Gastrocnemius medialis (tissue), 4 donors: ENCODE data around the gene NYAP2. TPM values are rescaled to one million over a fixed set of nuclear protein-coding genes. Genes with fewer than 3 reads are reported as not detected.

Experiments used
- ATAC-seq, 2 donors: fragments of 150-250 bp; one replicate each; pipeline ENCODE4 v1.9.1; 2016
- DNase-seq, 2 donors: peaks; one replicate each; pipeline ENCODE4 v3.0.0-alpha.2; 2019
- H3K27ac ChIP-seq, 4 donors: fragments of 200-600 bp; sonication (generic); 1 replicate in 1 of 4; 2 replicates in 3 of 4; pipeline ENCODE4 v1.5.1; 2016 to 2018; ENCODE audit warnings: mild to moderate bottlenecking in 2 of 4, moderate library complexity in 1 of 4
- H3K27me3 ChIP-seq, 3 donors: fragments of 200-600 bp; sonication (generic) in 2 of 3; 1 replicate in 1 of 3; 2 replicates in 2 of 3; pipeline versions ENCODE4 v1.5.1 to v1.6.0; 2016 to 2019; ENCODE audit warnings: mild to moderate bottlenecking in 1 of 3, moderate library complexity in 1 of 3
- H3K36me3 ChIP-seq, 2 donors: fragments of 200-600 bp; sonication (generic) in 1 of 2; one replicate each; pipeline ENCODE4 v1.5.1; 2017 to 2018
- H3K4me1 ChIP-seq, 2 donors: fragments of 200-600 bp; sonication (generic) in 1 of 2; one replicate each; pipeline ENCODE4 v1.5.1; 2016 to 2017; ENCODE audit warnings: mild to moderate bottlenecking in 2 of 2
- H3K4me3 ChIP-seq, 4 donors: fragments of 200-600 bp; sonication (generic) in 3 of 4; 1 replicate in 1 of 4; 2 replicates in 3 of 4; pipeline ENCODE4 v1.5.1; 2016 to 2019; ENCODE audit warnings: mild to moderate bottlenecking in 2 of 4
- H3K9me3 ChIP-seq, 3 donors: fragments of 200-600 bp; sonication (generic) in 2 of 3; 1 replicate in 1 of 3; 2 replicates in 2 of 3; pipeline ENCODE4 v1.5.1; 2016 to 2019
- POLR2A ChIP-seq, 2 donors: fragments of 450-650 bp; IDR thresholded peaks; one replicate each; pipeline ENCODE4 v1.6.1; 2017; ENCODE audit warnings: antibody characterized with exemption in 2 of 2, mild to moderate bottlenecking in 2 of 2, moderate library complexity in 2 of 2
- in situ Hi-C, 4 donors: fragments of 200-750 bp; cut with MboI; loops; one replicate each; pipeline versions ENCODE4 v1.15.0 to v1.8.0; 2017; ENCODE audit warnings: low sequenced_read_pairs in 4 of 4
- intact Hi-C: fragments of 100-400 bp; cut with DNase I; formaldehyde crosslinking; loops from one replicate; pipeline ENCODE4 v1.15.1; 2023; ENCODE audit warnings: low total_unique reads
- total RNA-seq, 4 donors: library from RNA; depleted of rRNA; stranded (reverse); fragments of >200 nt; gene quantifications; one replicate each; pipeline versions ENCODE4 v1.1.0 to v1.2.3, GENCODE V29; 2016
- TF ChIP-seq, protein P1 (sequence below), 5 experiments: fragments of 450-650 bp in 3 of 5; fragments of 200-600 bp in 2 of 5; sonication (generic) in 2 of 5; IDR thresholded peaks in 4 of 5; conservative IDR thresholded peaks in 1 of 5; 1 replicate in 4 of 5; 2 replicates in 1 of 5; pipeline ENCODE4 v1.5.1; 2016 to 2019; ENCODE audit warnings: antibody characterized with exemption in 5 of 5, mild to moderate bottlenecking in 3 of 5, moderate library complexity in 3 of 5

The NYAP2 gene
- total RNA-seq, 4 donors from 2014 or later: 0.36 to 1.7 (median 1.5) TPM

DNA sequence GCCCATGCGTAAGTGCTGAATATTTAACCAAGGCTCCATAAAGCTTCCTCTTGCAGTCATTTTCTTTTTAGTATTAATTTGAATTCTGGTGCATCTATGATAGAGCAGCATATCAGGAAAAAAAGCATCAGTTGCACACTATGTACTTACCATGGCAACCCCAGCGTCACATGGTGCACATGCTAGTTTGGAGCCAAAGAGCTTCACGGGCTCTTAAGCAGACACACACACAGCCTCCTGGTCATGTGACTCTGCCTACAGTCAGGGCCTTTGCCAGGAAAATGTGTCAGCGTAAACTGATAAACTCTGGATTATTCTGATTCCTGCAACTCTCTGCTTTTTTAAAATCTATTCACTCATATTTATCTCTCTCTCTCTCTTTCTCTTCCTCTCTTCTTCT is 30.2 kb downstream of the NYAP2 start:
- no peak for ATAC-seq
- DNase-seq: no peak
- no peaks in the 10 kb centered on the region for H3K9me3 ChIP-seq
- TF ChIP-seq, protein P1, sequence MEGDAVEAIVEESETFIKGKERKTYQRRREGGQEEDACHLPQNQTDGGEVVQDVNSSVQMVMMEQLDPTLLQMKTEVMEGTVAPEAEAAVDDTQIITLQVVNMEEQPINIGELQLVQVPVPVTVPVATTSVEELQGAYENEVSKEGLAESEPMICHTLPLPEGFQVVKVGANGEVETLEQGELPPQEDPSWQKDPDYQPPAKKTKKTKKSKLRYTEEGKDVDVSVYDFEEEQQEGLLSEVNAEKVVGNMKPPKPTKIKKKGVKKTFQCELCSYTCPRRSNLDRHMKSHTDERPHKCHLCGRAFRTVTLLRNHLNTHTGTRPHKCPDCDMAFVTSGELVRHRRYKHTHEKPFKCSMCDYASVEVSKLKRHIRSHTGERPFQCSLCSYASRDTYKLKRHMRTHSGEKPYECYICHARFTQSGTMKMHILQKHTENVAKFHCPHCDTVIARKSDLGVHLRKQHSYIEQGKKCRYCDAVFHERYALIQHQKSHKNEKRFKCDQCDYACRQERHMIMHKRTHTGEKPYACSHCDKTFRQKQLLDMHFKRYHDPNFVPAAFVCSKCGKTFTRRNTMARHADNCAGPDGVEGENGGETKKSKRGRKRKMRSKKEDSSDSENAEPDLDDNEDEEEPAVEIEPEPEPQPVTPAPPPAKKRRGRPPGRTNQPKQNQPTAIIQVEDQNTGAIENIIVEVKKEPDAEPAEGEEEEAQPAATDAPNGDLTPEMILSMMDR (IDR thresholded peaks at IDR 0.05 in 4 of 5, conservative IDR thresholded peaks at IDR 0.05 in 1 of 5): no peak
- TF ChIP-seq POLR2A (IDR thresholded peaks at IDR 0.05): no peak
- H3K36me3 ChIP-seq: no peaks in the 10 kb centered on the region
- intact Hi-C loops (no loop called here), in situ Hi-C loops (no loop called here)
- H3K27me3 ChIP-seq: no peaks in the 10 kb centered on the region
- H3K4me3 ChIP-seq: no peak overlapping the region
- no peak overlapping the region for H3K27ac ChIP-seq
- no peaks in the 10 kb centered on the region for H3K4me1 ChIP-seq

DNA sequence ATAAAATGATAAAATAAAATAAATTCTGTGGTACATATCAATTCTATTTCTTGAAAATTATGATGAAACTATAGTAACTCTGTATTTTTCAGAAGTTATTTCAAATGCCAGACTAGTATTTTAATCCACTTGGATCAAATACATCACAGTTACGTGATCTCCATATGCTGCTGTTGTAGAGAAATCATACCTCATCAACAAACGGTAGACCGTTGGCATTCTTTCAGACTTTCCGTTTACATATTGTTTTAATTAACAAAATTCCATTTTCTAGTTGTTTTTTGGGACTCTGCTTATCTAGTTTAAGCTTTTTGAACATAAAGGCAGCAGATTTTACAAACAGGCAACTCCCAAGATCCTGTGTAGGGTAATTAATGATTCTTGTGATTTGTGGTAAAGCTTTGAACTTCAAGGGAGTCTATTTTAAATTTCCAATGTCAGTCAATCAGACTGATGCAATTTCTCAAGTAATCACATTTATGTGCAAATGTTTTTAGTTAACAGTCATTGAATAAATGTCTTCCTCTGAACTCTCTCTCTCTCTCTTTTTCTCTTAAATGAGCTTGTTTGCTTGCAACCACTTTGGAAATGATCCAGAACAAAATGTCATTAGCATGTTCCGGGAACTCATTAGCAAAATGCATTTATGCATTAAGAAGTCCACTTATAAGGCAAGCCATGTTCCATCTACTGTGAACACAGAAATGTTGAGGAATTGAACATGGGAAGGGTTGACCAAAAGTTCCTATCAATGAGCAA is 31.8 kb downstream of the NYAP2 start:
- no peaks in the 10 kb centered on the region for H3K9me3 ChIP-seq
- no peak for TF ChIP-seq POLR2A (IDR thresholded peaks at IDR 0.05)
- TF ChIP-seq, protein P1 (IDR thresholded peaks at IDR 0.05 in 4 of 5, conservative IDR thresholded peaks at IDR 0.05 in 1 of 5): no peak
- DNase-seq (no peak), ATAC-seq (no peak)
- H3K4me3 ChIP-seq: no peak overlapping the region
- no peaks in the 10 kb centered on the region for H3K27me3 ChIP-seq
- H3K4me1 ChIP-seq: no peaks in the 10 kb centered on the region
- in situ Hi-C loops: no loop called here
- no peaks in the 10 kb centered on the region for H3K36me3 ChIP-seq
- no peak overlapping the region for H3K27ac ChIP-seq
- intact Hi-C loops: no loop called here

DNA sequence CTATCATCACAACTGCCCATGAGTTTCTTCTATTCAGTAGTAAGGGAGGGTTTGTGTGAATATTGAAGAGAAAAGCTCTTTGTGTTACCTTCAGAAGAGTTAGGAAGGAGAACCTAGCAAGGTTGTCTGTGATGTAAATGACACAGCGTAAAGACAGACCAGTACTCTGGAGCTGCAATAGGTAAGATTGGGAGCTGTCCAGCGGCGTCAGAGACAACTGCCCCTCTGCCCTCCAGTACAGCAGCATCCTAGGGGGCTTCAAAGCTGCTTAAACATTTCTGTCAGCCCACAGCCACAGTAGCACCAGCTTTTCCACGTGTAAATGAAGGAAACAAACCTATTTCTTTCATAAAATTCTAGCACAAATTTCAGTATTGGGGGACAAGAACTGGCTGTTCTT is 34.5 kb downstream of the NYAP2 start:
- no peak overlapping the region for H3K27ac ChIP-seq
- in situ Hi-C loops: no loop called here
- no peaks in the 10 kb centered on the region for H3K36me3 ChIP-seq
- no peak overlapping the region for H3K4me3 ChIP-seq
- ATAC-seq (no peak), DNase-seq (no peak)
- TF ChIP-seq, protein P1 (IDR thresholded peaks at IDR 0.05 in 4 of 5, conservative IDR thresholded peaks at IDR 0.05 in 1 of 5): no peak
- TF ChIP-seq POLR2A (IDR thresholded peaks at IDR 0.05): no peak
- H3K9me3 ChIP-seq: no peaks in the 10 kb centered on the region
- no peaks in the 10 kb centered on the region for H3K27me3 ChIP-seq
- H3K4me1 ChIP-seq: no peaks in the 10 kb centered on the region
- intact Hi-C loops: no loop called here

DNA sequence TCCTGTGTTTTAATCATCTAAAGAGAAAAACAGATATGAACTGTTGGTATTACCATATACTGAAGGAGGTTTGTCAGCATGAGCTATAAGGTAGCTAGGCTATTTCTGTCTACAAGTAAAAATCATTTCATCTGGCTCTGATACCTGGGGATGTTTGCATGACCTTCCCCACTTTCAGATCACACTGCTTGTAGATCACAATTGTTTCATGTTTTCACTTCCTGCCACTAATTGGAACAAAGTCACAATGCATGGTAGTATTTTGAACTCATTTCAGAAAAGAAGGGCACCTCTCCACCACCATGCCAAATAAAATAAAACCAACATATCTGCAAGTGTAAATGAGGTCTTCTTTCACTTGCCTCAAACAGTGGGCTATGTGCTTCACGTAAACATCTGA is 37.8 kb downstream of the NYAP2 start:
- H3K36me3 ChIP-seq: no peaks in the 10 kb centered on the region
- in situ Hi-C loops: no loop called here
- TF ChIP-seq POLR2A (IDR thresholded peaks at IDR 0.05): no peak
- TF ChIP-seq, protein P1 (IDR thresholded peaks at IDR 0.05 in 4 of 5, conservative IDR thresholded peaks at IDR 0.05 in 1 of 5): no peak
- no peak for DNase-seq
- ATAC-seq: no peak
- no peak overlapping the region for H3K27ac ChIP-seq
- intact Hi-C loops: no loop called here
- no peaks in the 10 kb centered on the region for H3K9me3 ChIP-seq
- H3K27me3 ChIP-seq: no peaks in the 10 kb centered on the region
- H3K4me1 ChIP-seq: no peaks in the 10 kb centered on the region
- H3K4me3 ChIP-seq: no peak overlapping the region

DNA sequence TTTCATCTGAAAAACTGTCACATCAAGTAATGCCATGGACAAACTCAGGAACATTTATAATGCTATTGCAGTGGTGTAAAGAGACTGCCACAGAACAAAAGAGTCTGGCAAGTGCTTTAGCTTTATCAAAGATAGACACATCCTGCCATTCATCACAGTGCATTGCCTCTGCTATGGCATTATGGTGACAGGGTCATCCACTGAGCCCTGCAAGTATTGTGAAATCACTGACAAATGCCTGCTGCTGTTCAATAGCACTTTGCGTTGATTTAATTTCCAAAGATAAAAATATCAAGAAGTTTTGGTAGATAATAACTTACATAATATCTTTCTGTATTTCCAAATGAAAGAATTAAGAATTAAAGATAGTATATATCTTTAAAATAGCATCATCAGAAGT is 38.7 kb downstream of the NYAP2 start:
- intact Hi-C loops (no loop called here), in situ Hi-C loops (no loop called here)
- Histone ChIP-seq H3K27ac (no peak overlapping the region), H3K4me3 (no peak overlapping the region), H3K36me3 (no peaks in the 10 kb centered on the region), H3K4me1 (no peaks in the 10 kb centered on the region), H3K27me3 (no peaks in the 10 kb centered on the region), H3K9me3 (no peaks in the 10 kb centered on the region)
- TF ChIP-seq, protein P1 (IDR thresholded peaks at IDR 0.05 in 4 of 5, conservative IDR thresholded peaks at IDR 0.05 in 1 of 5): no peak
- TF ChIP-seq POLR2A (IDR thresholded peaks at IDR 0.05): no peak
- ATAC-seq: no peak
- no peak for DNase-seq
